ENCODE measurements around the gene DDX19B. TPM values are rescaled to one million over a fixed set of nuclear protein-coding genes. Genes with fewer than 3 reads are reported as not detected.

The DDX19B gene
- total and polyA plus RNA-seq, 9 of the 15 experiments (the other 6 are each of a cell fraction or from before 2014, with no cell fraction given), result 7.0 to 32.9 (median 19.3) TPM

DNA sequence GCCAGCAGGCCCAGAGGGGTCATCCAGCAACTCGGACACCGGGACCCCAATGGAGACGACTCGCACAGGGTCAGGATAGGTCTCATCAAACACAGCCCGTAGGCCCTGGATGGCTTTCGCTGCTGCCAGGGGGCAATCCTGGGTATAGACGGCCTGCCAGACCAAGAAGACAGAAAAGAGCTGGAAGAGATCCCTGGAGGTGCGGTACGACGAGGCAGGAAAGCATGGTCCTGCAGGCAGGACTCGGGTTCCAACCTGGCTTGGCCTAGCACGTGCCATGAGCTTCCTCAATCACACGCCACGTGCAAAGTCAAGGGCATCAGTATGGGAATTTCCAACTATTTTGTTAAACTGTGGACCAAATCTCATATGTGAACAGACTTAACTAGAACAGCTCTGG, 40.9 kb upstream of the DDX19B start:
- Histone ChIP-seq H4K20me1 (replicated peaks; ENCODE audit: control insufficient read depth, insufficient read depth, low read length) (peaks cover 25% of the 10 kb centered on the region), H3K4me1 (replicated peaks in 1 of 2; ENCODE audit: control insufficient read depth in 2 of 2, insufficient read depth in 2 of 2, low read length in 2 of 2) (peaks cover 0 to 5% of the 10 kb centered on the region in 2 experiments; a peak in 1 of 5 replicates), H3K27ac (ENCODE audit: extremely low read depth, low read depth, low read length) (no peak overlapping the region), H3K36me3 (ENCODE audit: control insufficient read depth, insufficient read depth, low read length) (peaks cover 93% of the 10 kb centered on the region), H3K4me2 (ENCODE audit: insufficient read depth, low read length) (no peak overlapping the region), H3K9me3 (replicated peaks; ENCODE audit: control insufficient read depth, insufficient read depth, low read depth, low read length) (no peaks in the 10 kb centered on the region), H3K79me2 (ENCODE audit: control insufficient read depth, insufficient read depth, low read length) (peaks cover 2% of the 10 kb centered on the region; the same call in 1 of the 3 replicates), H2AFZ (ENCODE audit: low read depth, low read length) (no peak overlapping the region), H3K4me3 (no peak overlapping the region), H3K27me3 (ENCODE audit: control insufficient read depth in 2 of 2, insufficient read depth in 2 of 2, low read length in 2 of 2) (no peaks in the 10 kb centered on the region), H3K9ac (ENCODE audit: insufficient read depth in 1 of 2, low read depth in 2 of 2, low read length in 2 of 2) (peak overlapping the region in 1 of 2 experiments; percentile 68; a peak in 1 of 4 replicates), H3K9me1 (ENCODE audit: control insufficient read depth, insufficient read depth, low read length) (peaks cover 2% of the 10 kb centered on the region)
- POLR2A ChIA-PET, result interaction anchor here (0.6 to 1.6 kb wide), 4 partner anchors 8 to 519 kb away, joined by 3 to 9 read pairs (median 4); partner anchors contain the start of gene AARS1
- peak in 1 of 4 experiments; percentile 4 for DNase-seq (ENCODE audit: extremely low read depth in 1 of 4, low spot score in 3 of 4)
- intact Hi-C loops (cut with micrococcal nuclease), result no loop called here
- no TSS peak for BruUV-seq (replicated peaks)
- TF ChIP-seq CTBP1 (IDR thresholded peaks at IDR 0.05; ENCODE audit: borderline replicate concordance) (no peak), PRMT5 (CRISPR knock-in tag; IDR thresholded peaks at IDR 0.05) (no peak), ZNF740 (CRISPR knock-in tag; IDR thresholded peaks at IDR 0.05) (no peak), ZNF740 (tag; IDR thresholded peaks at IDR 0.05) (no peak), RBFOX2 (IDR thresholded peaks at IDR 0.05; ENCODE audit: low read depth, low read length) (peak; percentile 63), TEAD2 (tag; IDR thresholded peaks at IDR 0.05) (no peak), FOXJ2 (tag; IDR thresholded peaks at IDR 0.05) (no peak), ZNF512 (tag; IDR thresholded peaks at IDR 0.05) (no peak), ZNF134 (CRISPR knock-in tag; conservative IDR thresholded peaks at IDR 0.05) (no peak), RBM22 (IDR thresholded peaks at IDR 0.05; ENCODE audit: low read depth, low read length, poor library complexity, severe bottlenecking) (peak; percentile 29), MYNN (IDR thresholded peaks at IDR 0.05) (no peak), MYNN (CRISPR knock-in tag; IDR thresholded peaks at IDR 0.05) (no peak), TARDBP (IDR thresholded peaks at IDR 0.05) (no peak), POLR2G (IDR thresholded peaks at IDR 0.05; ENCODE audit: low read depth, low read length) (peak; percentile 68), ZNF780A (CRISPR knock-in tag; IDR thresholded peaks at IDR 0.05) (no peak), CREB1 (IDR thresholded peaks at IDR 0.05) (no peak), CREB1 (CRISPR knock-in tag; IDR thresholded peaks at IDR 0.05) (no peak), POLR2AphosphoS2 (IDR thresholded peaks at IDR 0.05; ENCODE audit: low read length) (peak; percentile 53), ZKSCAN3 (CRISPR knock-in tag; IDR thresholded peaks at IDR 0.05) (no peak)
- TF ChIP-seq, protein P1, sequence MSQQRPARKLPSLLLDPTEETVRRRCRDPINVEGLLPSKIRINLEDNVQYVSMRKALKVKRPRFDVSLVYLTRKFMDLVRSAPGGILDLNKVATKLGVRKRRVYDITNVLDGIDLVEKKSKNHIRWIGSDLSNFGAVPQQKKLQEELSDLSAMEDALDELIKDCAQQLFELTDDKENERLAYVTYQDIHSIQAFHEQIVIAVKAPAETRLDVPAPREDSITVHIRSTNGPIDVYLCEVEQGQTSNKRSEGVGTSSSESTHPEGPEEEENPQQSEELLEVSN (IDR thresholded peaks at IDR 0.05; ENCODE audit: borderline replicate concordance in 1 of 2, extremely low read depth in 1 of 2, insufficient read depth in 1 of 2, insufficient read length in 1 of 2, low read depth in 1 of 2, low read length in 1 of 2, poor library complexity in 1 of 2, severe bottlenecking in 1 of 2), result no peak
- CTCF ChIA-PET (ENCODE audit: low intra/inter-chr PET ratio), result no interaction called here
- in situ Hi-C loops (cut with MboI), result no loop called here
- FAIRE-seq, result no peak
- 97% methylated on average over 14 of the region's 14 CpGs for WGBS (ENCODE audit: insufficient coverage, low coverage, missing lambda C conversion rate)
- ATAC-seq, result no peak

Data from K562 (cell line).